Body of pancreas (tissue), 4 donors: ENCODE data around the gene MELTF.

ENCODE experiments used
- POLR2A ChIP-seq, 3 donors: fragments of 450-650 bp; IDR thresholded peaks; one replicate each; pipeline ENCODE4 v1.6.1; 2016; ENCODE audit warnings: antibody characterized with exemption in 3 of 3, mild to moderate bottlenecking in 2 of 3
- TF ChIP-seq, protein P1 (sequence below), 7 experiments: fragments of 450-650 bp in 4 of 7; fragments of 200-600 bp in 3 of 7; sonication (generic) in 3 of 7; IDR thresholded peaks; one replicate each; pipeline ENCODE4 v1.5.1; 2016 to 2019; ENCODE audit warnings: antibody characterized with exemption in 7 of 7

DNA sequence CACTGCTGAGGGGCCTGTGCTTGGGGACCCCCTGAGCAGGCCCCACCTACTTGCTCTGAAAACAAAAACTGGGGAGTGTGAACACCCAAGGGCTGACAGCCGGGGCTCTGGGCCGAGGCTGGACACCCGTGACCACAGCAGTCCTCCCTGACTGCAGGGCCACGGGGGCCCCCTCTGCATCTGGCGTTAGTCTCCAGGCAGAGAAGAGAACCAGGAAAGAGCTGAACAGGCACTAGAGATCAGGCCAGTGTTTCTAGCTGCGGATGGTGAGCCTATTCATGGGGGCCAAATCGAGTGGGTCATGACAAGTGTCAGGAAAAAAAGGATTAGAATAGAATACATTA lies 17.1 kb downstream of the MELTF start:
- TF ChIP-seq, protein P1, sequence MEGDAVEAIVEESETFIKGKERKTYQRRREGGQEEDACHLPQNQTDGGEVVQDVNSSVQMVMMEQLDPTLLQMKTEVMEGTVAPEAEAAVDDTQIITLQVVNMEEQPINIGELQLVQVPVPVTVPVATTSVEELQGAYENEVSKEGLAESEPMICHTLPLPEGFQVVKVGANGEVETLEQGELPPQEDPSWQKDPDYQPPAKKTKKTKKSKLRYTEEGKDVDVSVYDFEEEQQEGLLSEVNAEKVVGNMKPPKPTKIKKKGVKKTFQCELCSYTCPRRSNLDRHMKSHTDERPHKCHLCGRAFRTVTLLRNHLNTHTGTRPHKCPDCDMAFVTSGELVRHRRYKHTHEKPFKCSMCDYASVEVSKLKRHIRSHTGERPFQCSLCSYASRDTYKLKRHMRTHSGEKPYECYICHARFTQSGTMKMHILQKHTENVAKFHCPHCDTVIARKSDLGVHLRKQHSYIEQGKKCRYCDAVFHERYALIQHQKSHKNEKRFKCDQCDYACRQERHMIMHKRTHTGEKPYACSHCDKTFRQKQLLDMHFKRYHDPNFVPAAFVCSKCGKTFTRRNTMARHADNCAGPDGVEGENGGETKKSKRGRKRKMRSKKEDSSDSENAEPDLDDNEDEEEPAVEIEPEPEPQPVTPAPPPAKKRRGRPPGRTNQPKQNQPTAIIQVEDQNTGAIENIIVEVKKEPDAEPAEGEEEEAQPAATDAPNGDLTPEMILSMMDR (IDR thresholded peaks at IDR 0.05): no peak
- TF ChIP-seq POLR2A (IDR thresholded peaks at IDR 0.05): no peak
